SK-N-SH treated with all-trans-retinoic acid at 6 μM for 48 hours (cell line): ENCODE measurements around the gene GRIA3.
"Not testable (repeated sequence)": the region's sequence is repeated elsewhere in the genome, so short reads cannot be mapped to it uniquely, and the experiment has no call there.

Experiments
- ATAC-seq: fragments of 200-7000 bp; cut with Tn5 transposase; 3 replicates; pipeline ENCODE4 v1.9.1; 2020; ENCODE audit warnings: mild to moderate bottlenecking, moderate library complexity
- ARNTL ChIP-seq: fragments of 450-650 bp; formaldehyde crosslinking; IDR thresholded peaks from 2 replicates; pipeline ENCODE4 v1.5.0; 2020; ENCODE audit warnings: low read depth, mild to moderate bottlenecking, moderate library complexity, borderline replicate concordance
- BACH2 ChIP-seq: fragments of 250-450 bp; sonication (Bioruptor Pico); IDR thresholded peaks from 2 replicates; pipeline ENCODE4 v1.9.0; 2021; ENCODE audit warnings: mild to moderate bottlenecking, borderline replicate concordance
- CSRNP3 ChIP-seq: fragments of 250-450 bp; sonication (Bioruptor Pico); IDR thresholded peaks from 2 replicates; pipeline ENCODE4 v1.5.1; 2021; ENCODE audit warnings: mild to moderate bottlenecking, moderate library complexity
- ESRRG ChIP-seq: fragments of 250-450 bp; sonication (Bioruptor Pico); IDR thresholded peaks from 2 replicates; pipeline ENCODE4 v1.6.1; 2021; ENCODE audit warnings: mild to moderate bottlenecking
- ISL1 ChIP-seq: fragments of 250-450 bp; sonication (Bioruptor Pico); IDR thresholded peaks from 2 replicates; pipeline ENCODE4 v2.1.2; 2022; ENCODE audit warnings: mild to moderate bottlenecking, moderate library complexity
- OSR1 ChIP-seq: fragments of 250-450 bp; sonication (Bioruptor Pico); IDR thresholded peaks from 2 replicates; pipeline ENCODE4 v1.8.0; 2022; ENCODE audit warnings: moderate library complexity, mild to moderate bottlenecking, inconsistent platforms
- POU6F1 ChIP-seq: fragments of 250-450 bp; sonication (Bioruptor Pico); IDR thresholded peaks from 2 replicates; pipeline ENCODE4 v1.8.0; 2021; ENCODE audit warnings: low read depth, mild to moderate bottlenecking, moderate library complexity, borderline replicate concordance
- PPARA ChIP-seq: fragments of 250-450 bp; sonication (Bioruptor Pico); IDR thresholded peaks from 2 replicates; pipeline ENCODE4 v1.5.0; 2020; ENCODE audit warnings: mild to moderate bottlenecking, borderline replicate concordance
- RARB ChIP-seq: fragments of 250-450 bp; sonication (Bioruptor Pico); IDR thresholded peaks from 2 replicates; pipeline ENCODE4 v1.8.0; 2021; ENCODE audit warnings: mild to moderate bottlenecking, moderate library complexity
- SNAI2 ChIP-seq: fragments of 250-450 bp; sonication (Bioruptor Pico); IDR thresholded peaks from 2 replicates; pipeline ENCODE4 v1.5.0; 2020; ENCODE audit warnings: mild to moderate bottlenecking, moderate library complexity
- TCF4 ChIP-seq: fragments of 250-450 bp; sonication (Bioruptor Pico); IDR thresholded peaks from 2 replicates; pipeline ENCODE4 v1.8.0; 2021; ENCODE audit warnings: mild to moderate bottlenecking, moderate library complexity, borderline replicate concordance
- TOX ChIP-seq: fragments of 250-450 bp; sonication (Bioruptor Pico); IDR thresholded peaks from 2 replicates; pipeline ENCODE4 v1.8.0; 2021; ENCODE audit warnings: mild to moderate bottlenecking, moderate library complexity, borderline replicate concordance
- TSHZ2 ChIP-seq: fragments of 250-450 bp; sonication (Bioruptor Pico); IDR thresholded peaks from 2 replicates; pipeline ENCODE4 v1.5.0; 2020; ENCODE audit warnings: mild to moderate bottlenecking, moderate library complexity
- ZC3H10 ChIP-seq: fragments of 250-450 bp; sonication (Bioruptor Pico); IDR thresholded peaks from 2 replicates; pipeline ENCODE4 v1.5.1; 2021; ENCODE audit warnings: mild to moderate bottlenecking, moderate library complexity
- ZFP3 ChIP-seq: fragments of 250-450 bp; sonication (Bioruptor Pico); IDR thresholded peaks from 2 replicates; pipeline ENCODE4 v1.5.0; 2020; ENCODE audit warnings: mild to moderate bottlenecking, moderate library complexity
- ZFP30 ChIP-seq: fragments of 450-650 bp; formaldehyde crosslinking; IDR thresholded peaks from 2 replicates; pipeline ENCODE4 v1.5.0; 2022; ENCODE audit warnings: mild to moderate bottlenecking, moderate library complexity
- ZNF565 ChIP-seq: fragments of 450-650 bp; formaldehyde crosslinking; conservative IDR thresholded peaks from 2 replicates; pipeline ENCODE4 v1.5.0; 2020; ENCODE audit warnings: low read depth, mild to moderate bottlenecking, moderate library complexity
- ZNF70 ChIP-seq: fragments of 450-650 bp; formaldehyde crosslinking; IDR thresholded peaks from 2 replicates; pipeline ENCODE4 v1.5.0; 2020; ENCODE audit warnings: mild to moderate bottlenecking, moderate library complexity
- ZNF8 ChIP-seq: fragments of 450-650 bp; formaldehyde crosslinking; IDR thresholded peaks from 2 replicates; pipeline ENCODE4 v1.5.0; 2020; ENCODE audit warnings: mild to moderate bottlenecking, moderate library complexity

Gene GRIA3

GRCh38 chrX:123282241-123282640 is 98.2 kb downstream of the GRIA3 start:
- no peak for TF ChIP-seq ZNF70 (CRISPR knock-in tag)
- peak; percentile 78 for TF ChIP-seq ISL1 (CRISPR knock-in tag)
- no peak for TF ChIP-seq POU6F1 (CRISPR knock-in tag)
- no peak for TF ChIP-seq TCF4
- TF ChIP-seq ZNF8 (CRISPR knock-in tag), result no peak
- TF ChIP-seq ZFP30 (CRISPR knock-in tag), result no peak
- no peak for ATAC-seq

GRCh38 chrX:123283407-123283806 is 99.3 kb downstream of the GRIA3 start:
- ATAC-seq, result not testable (repeated sequence)

GRCh38 chrX:123291623-123292022 is 107.5 kb downstream of the GRIA3 start:
- no peak for TF ChIP-seq ZNF70 (CRISPR knock-in tag)

GRCh38 chrX:123298026-123298425 is 113.9 kb downstream of the GRIA3 start:
- ATAC-seq, result no peak
- TF ChIP-seq ISL1 (CRISPR knock-in tag), result no peak
- no peak for TF ChIP-seq BACH2 (CRISPR knock-in tag)
- TF ChIP-seq ZC3H10 (CRISPR knock-in tag), result no peak
- no peak for TF ChIP-seq TSHZ2 (CRISPR knock-in tag)
- no peak for TF ChIP-seq ARNTL (CRISPR knock-in tag)
- no peak for TF ChIP-seq ZFP3 (CRISPR knock-in tag)
- no peak for TF ChIP-seq ESRRG (CRISPR knock-in tag)
- TF ChIP-seq ZNF565, result no peak
- no peak for TF ChIP-seq PPARA (CRISPR knock-in tag)

More at GRCh38 chrX:123291623-123292022, 107.5 kb downstream of the GRIA3 start:
- no peak for ATAC-seq

- no peak for TF ChIP-seq ZNF70 (CRISPR knock-in tag)
- no peak for TF ChIP-seq ZNF565
- no peak for TF ChIP-seq ZFP3 (CRISPR knock-in tag)
- no peak for TF ChIP-seq TCF4
- no peak for TF ChIP-seq PPARA (CRISPR knock-in tag)
- no peak for TF ChIP-seq ZNF8 (CRISPR knock-in tag)
- TF ChIP-seq OSR1 (CRISPR knock-in tag), result no peak
- no peak for TF ChIP-seq RARB (CRISPR knock-in tag)
- TF ChIP-seq SNAI2, result no peak
- no peak for TF ChIP-seq TOX (CRISPR knock-in tag)
- no peak for TF ChIP-seq ZC3H10 (CRISPR knock-in tag)
- no peak for TF ChIP-seq ARNTL (CRISPR knock-in tag)
- TF ChIP-seq CSRNP3 (CRISPR knock-in tag), result no peak
- ATAC-seq, result no peak
These were observed 119.4 kb downstream of the GRIA3 start for GRCh38 chrX:123303429-123303828.

- no peak for TF ChIP-seq ESRRG (CRISPR knock-in tag)
- TF ChIP-seq TSHZ2 (CRISPR knock-in tag), result no peak
- no peak for TF ChIP-seq ZFP3 (CRISPR knock-in tag)
- ATAC-seq, result no peak
These were observed 124.6 kb downstream of the GRIA3 start for GRCh38 chrX:123308658-123309057.
